HEK293 (cell line): ENCODE data around the gene NFKBIA.

Source experiments
- GLI4 ChIP-seq: fragments of 450-650 bp; formaldehyde crosslinking; IDR thresholded peaks from 2 replicates; pipeline ENCODE4 v1.5.1; 2016; ENCODE audit warnings: missing biosample characterization, missing genetic modification characterization
- IKZF3 ChIP-seq: fragments of 450-650 bp; IDR thresholded peaks from 2 replicates; pipeline ENCODE4 v1.5.0; 2018; ENCODE audit warnings: missing biosample characterization, mild to moderate bottlenecking, missing genetic modification characterization, moderate library complexity
- ZBTB7A ChIP-seq: fragments of 450-650 bp; formaldehyde crosslinking; IDR thresholded peaks from 2 replicates; pipeline ENCODE4 v1.5.1; 2016; ENCODE audit warnings: low read depth, missing biosample characterization, missing genetic modification characterization
- ZNF416 ChIP-seq: fragments of 450-650 bp; formaldehyde crosslinking; IDR thresholded peaks from 2 replicates; pipeline ENCODE4 v1.5.1; 2016; ENCODE audit warnings: missing biosample characterization, missing genetic modification characterization
- ZNF768 ChIP-seq: fragments of 450-650 bp; formaldehyde crosslinking; IDR thresholded peaks from 2 replicates; pipeline ENCODE4 v1.5.1; 2018; ENCODE audit warnings: missing biosample characterization, mild to moderate bottlenecking, missing genetic modification characterization
- TF ChIP-seq, protein P1 (sequence below): fragments of 450-650 bp; formaldehyde crosslinking; IDR thresholded peaks from 2 replicates; pipeline ENCODE4 v1.5.1; 2016; ENCODE audit warnings: missing biosample characterization, missing genetic modification characterization
- TF ChIP-seq, protein P2 (sequence below): fragments of 450-650 bp; formaldehyde crosslinking; IDR thresholded peaks from 2 replicates; pipeline ENCODE4 v1.5.1; 2017; ENCODE audit warnings: missing biosample characterization, missing genetic modification characterization
- TF ChIP-seq, protein P3 (sequence below): fragments of 450-650 bp; IDR thresholded peaks from 2 replicates; pipeline ENCODE4 v1.5.1; 2018; ENCODE audit warnings: missing biosample characterization, missing genetic modification characterization
- TF ChIP-seq, protein P4 (sequence below): fragments of 450-650 bp; formaldehyde crosslinking; IDR thresholded peaks from 2 replicates; pipeline ENCODE4 v1.5.1; 2017; ENCODE audit warnings: missing biosample characterization, mild to moderate bottlenecking, missing genetic modification characterization, moderate library complexity
- TF ChIP-seq, protein P5 (sequence below): fragments of 450-650 bp; formaldehyde crosslinking; conservative IDR thresholded peaks from 2 replicates; pipeline ENCODE4 v1.5.1; 2016; ENCODE audit warnings: low read depth, missing biosample characterization, missing genetic modification characterization

DNA sequence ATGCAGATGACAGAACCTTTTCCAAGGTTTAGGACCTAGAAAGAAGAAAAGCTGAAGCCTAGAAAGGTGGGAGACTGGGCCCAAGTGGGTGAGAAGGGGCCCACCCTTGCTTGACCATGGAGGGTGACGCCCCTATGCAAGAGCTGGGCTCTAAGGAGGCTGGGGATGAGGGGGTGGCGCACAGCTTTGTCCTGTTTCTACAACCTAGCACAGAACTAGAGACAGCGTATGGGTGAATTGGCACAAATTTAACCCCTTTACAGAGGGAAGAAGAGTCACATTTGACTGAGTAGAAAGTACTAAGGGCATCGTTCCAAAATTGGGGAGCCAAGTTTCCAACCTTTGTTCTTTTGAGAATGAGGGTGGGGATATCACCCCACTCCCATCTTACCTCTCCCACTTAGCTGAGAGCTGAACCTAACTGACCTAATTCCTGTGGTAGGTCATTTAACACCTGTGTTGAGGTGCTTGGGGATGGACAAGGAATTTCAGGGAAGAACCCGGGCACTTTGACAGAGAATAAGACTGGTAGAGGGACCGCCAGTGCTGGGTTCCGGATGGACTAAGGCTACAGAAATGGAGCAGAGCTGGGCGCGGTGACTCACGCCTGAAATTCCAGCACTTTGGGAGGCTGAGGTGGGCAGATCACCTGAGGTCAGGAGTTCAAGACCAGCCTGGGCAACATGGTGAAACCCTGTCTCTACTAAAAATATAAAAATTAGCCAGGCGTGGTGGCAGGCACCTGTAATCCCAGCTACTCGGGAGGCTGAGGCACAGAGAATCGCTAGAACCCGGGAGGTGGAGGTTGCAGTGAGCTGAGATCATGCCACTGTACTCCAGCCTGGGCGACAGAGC, 5.2 kb downstream of the NFKBIA start:
- TF ChIP-seq, protein P1, sequence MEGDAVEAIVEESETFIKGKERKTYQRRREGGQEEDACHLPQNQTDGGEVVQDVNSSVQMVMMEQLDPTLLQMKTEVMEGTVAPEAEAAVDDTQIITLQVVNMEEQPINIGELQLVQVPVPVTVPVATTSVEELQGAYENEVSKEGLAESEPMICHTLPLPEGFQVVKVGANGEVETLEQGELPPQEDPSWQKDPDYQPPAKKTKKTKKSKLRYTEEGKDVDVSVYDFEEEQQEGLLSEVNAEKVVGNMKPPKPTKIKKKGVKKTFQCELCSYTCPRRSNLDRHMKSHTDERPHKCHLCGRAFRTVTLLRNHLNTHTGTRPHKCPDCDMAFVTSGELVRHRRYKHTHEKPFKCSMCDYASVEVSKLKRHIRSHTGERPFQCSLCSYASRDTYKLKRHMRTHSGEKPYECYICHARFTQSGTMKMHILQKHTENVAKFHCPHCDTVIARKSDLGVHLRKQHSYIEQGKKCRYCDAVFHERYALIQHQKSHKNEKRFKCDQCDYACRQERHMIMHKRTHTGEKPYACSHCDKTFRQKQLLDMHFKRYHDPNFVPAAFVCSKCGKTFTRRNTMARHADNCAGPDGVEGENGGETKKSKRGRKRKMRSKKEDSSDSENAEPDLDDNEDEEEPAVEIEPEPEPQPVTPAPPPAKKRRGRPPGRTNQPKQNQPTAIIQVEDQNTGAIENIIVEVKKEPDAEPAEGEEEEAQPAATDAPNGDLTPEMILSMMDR: no peak
- TF ChIP-seq, protein P2, sequence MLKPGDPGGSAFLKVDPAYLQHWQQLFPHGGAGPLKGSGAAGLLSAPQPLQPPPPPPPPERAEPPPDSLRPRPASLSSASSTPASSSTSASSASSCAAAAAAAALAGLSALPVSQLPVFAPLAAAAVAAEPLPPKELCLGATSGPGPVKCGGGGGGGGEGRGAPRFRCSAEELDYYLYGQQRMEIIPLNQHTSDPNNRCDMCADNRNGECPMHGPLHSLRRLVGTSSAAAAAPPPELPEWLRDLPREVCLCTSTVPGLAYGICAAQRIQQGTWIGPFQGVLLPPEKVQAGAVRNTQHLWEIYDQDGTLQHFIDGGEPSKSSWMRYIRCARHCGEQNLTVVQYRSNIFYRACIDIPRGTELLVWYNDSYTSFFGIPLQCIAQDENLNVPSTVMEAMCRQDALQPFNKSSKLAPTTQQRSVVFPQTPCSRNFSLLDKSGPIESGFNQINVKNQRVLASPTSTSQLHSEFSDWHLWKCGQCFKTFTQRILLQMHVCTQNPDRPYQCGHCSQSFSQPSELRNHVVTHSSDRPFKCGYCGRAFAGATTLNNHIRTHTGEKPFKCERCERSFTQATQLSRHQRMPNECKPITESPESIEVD (tag by site-specific recombination): no peak
- TF ChIP-seq GLI4: no peak
- no peak for TF ChIP-seq IKZF3 (tag by site-specific recombination)
- TF ChIP-seq ZNF768 (tag by site-specific recombination): no peak
- TF ChIP-seq, protein P3, sequence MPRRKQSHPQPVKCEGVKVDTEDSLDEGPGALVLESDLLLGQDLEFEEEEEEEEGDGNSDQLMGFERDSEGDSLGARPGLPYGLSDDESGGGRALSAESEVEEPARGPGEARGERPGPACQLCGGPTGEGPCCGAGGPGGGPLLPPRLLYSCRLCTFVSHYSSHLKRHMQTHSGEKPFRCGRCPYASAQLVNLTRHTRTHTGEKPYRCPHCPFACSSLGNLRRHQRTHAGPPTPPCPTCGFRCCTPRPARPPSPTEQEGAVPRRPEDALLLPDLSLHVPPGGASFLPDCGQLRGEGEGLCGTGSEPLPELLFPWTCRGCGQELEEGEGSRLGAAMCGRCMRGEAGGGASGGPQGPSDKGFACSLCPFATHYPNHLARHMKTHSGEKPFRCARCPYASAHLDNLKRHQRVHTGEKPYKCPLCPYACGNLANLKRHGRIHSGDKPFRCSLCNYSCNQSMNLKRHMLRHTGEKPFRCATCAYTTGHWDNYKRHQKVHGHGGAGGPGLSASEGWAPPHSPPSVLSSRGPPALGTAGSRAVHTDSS (tag by site-specific recombination): no peak
- TF ChIP-seq, protein P4, sequence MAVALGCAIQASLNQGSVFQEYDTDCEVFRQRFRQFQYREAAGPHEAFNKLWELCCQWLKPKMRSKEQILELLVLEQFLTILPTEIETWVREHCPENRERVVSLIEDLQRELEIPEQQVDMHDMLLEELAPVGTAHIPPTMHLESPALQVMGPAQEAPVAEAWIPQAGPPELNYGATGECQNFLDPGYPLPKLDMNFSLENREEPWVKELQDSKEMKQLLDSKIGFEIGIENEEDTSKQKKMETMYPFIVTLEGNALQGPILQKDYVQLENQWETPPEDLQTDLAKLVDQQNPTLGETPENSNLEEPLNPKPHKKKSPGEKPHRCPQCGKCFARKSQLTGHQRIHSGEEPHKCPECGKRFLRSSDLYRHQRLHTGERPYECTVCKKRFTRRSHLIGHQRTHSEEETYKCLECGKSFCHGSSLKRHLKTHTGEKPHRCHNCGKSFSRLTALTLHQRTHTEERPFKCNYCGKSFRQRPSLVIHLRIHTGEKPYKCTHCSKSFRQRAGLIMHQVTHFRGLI: no peak
- TF ChIP-seq ZBTB7A: no peak
- TF ChIP-seq, protein P5, sequence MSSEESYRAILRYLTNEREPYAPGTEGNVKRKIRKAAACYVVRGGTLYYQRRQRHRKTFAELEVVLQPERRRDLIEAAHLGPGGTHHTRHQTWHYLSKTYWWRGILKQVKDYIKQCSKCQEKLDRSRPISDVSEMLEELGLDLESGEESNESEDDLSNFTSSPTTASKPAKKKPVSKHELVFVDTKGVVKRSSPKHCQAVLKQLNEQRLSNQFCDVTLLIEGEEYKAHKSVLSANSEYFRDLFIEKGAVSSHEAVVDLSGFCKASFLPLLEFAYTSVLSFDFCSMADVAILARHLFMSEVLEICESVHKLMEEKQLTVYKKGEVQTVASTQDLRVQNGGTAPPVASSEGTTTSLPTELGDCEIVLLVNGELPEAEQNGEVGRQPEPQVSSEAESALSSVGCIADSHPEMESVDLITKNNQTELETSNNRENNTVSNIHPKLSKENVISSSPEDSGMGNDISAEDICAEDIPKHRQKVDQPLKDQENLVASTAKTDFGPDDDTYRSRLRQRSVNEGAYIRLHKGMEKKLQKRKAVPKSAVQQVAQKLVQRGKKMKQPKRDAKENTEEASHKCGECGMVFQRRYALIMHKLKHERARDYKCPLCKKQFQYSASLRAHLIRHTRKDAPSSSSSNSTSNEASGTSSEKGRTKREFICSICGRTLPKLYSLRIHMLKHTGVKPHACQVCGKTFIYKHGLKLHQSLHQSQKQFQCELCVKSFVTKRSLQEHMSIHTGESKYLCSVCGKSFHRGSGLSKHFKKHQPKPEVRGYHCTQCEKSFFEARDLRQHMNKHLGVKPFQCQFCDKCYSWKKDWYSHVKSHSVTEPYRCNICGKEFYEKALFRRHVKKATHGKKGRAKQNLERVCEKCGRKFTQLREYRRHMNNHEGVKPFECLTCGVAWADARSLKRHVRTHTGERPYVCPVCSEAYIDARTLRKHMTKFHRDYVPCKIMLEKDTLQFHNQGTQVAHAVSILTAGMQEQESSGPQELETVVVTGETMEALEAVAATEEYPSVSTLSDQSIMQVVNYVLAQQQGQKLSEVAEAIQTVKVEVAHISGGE (tag by site-specific recombination): no peak
- no peak for TF ChIP-seq ZNF416 (tag by site-specific recombination)
